MM.1S (cell line): ENCODE measurements around the gene TRPV5.

Source experiments
- DNase-seq: peaks from one replicate; pipeline ENCODE4 v3.0.0-alpha.2; 2015
- H2AFZ ChIP-seq: fragments of 300-600 bp; sonication (generic); 2 replicates; pipeline ENCODE4 v1.6.0; 2016; ENCODE audit warnings: antibody characterized with exemption, low read length
- H3F3A ChIP-seq: fragments of 300-600 bp; sonication (generic); 2 replicates; pipeline ENCODE4 v1.6.1; 2016; ENCODE audit warnings: mild to moderate bottlenecking, antibody characterized with exemption, low read length, moderate library complexity, mixed read lengths; ENCODE audit not compliant: insufficient read depth
- H3K27ac ChIP-seq: fragments of 300-600 bp; sonication (generic); 2 replicates; pipeline ENCODE4 v1.5.1; 2016; ENCODE audit warnings: mild to moderate bottlenecking, low read length
- H3K27me3 ChIP-seq: fragments of 300-600 bp; sonication (generic); replicated peaks from 2 replicates; pipeline ENCODE4 v1.6.0; 2016; ENCODE audit warnings: low read length; ENCODE audit not compliant: insufficient read depth
- H3K36me3 ChIP-seq: fragments of 300-600 bp; sonication (generic); replicated peaks from 2 replicates; pipeline ENCODE4 v1.6.1; 2016; ENCODE audit warnings: mild to moderate bottlenecking, low read length, mixed read lengths; ENCODE audit not compliant: insufficient read depth
- H3K4me1 ChIP-seq: fragments of 300-600 bp; sonication (generic); 2 replicates; pipeline ENCODE4 v1.6.1; 2016; ENCODE audit warnings: low read length, mixed read lengths
- H3K4me2 ChIP-seq: fragments of 300-600 bp; sonication (generic); 2 replicates; pipeline ENCODE4 v1.6.0; 2016; ENCODE audit warnings: low read depth, low read length
- H3K4me3 ChIP-seq: fragments of 300-600 bp; sonication (generic); 2 replicates; pipeline ENCODE4 v1.5.1; 2016; ENCODE audit warnings: low read length, mixed read lengths
- H3K79me2 ChIP-seq: fragments of 300-600 bp; sonication (generic); 2 replicates; pipeline ENCODE4 v1.6.1; 2016; ENCODE audit warnings: mixed run types, low read length, mixed read lengths
- H3K9ac ChIP-seq: fragments of 300-600 bp; sonication (generic); 2 replicates; pipeline ENCODE4 v1.6.1; 2016; ENCODE audit warnings: low read length, mixed read lengths
- H3K9me2 ChIP-seq: fragments of 300-600 bp; sonication (generic); replicated peaks from 2 replicates; pipeline ENCODE4 v1.6.1; 2016; ENCODE audit warnings: mild to moderate bottlenecking, low read length, mixed read lengths; ENCODE audit not compliant: insufficient read depth
- H3K9me3 ChIP-seq: fragments of 300-600 bp; sonication (generic); replicated peaks from 2 replicates; pipeline ENCODE4 v1.6.1; 2016; ENCODE audit warnings: mild to moderate bottlenecking, low read length, mixed read lengths; ENCODE audit not compliant: insufficient read depth
- H4K20me1 ChIP-seq: fragments of 300-600 bp; sonication (generic); 2 replicates; pipeline ENCODE4 v1.6.1; 2016; ENCODE audit warnings: mild to moderate bottlenecking, low read length, moderate library complexity, mixed read lengths; ENCODE audit not compliant: insufficient read depth
- CTCF ChIP-seq: fragments of 300-600 bp; sonication (generic); IDR thresholded peaks from 2 replicates; pipeline ENCODE4 v1.5.1; 2016; ENCODE audit warnings: antibody characterized with exemption, low read length, mixed read lengths
- EZH2 ChIP-seq: fragments of 300-600 bp; sonication (generic); optimal IDR thresholded peaks from 2 replicates; pipeline ENCODE3; 2017; ENCODE audit warnings: low read depth, mild to moderate bottlenecking, antibody characterized with exemption, low read length, mixed read lengths
- EZH2phosphoT487 ChIP-seq: fragments of 300-600 bp; sonication (generic); IDR thresholded peaks from 2 replicates; pipeline ENCODE4 v1.6.1; 2018; ENCODE audit warnings: antibody characterized with exemption, low read length

The TRPV5 gene

GRCh38 chr7:142960955-142961512, 27.5 kb upstream of the TRPV5 start:
- Histone ChIP-seq H3K27ac (no peak overlapping the region), H3K9me3 (no peaks in the 10 kb centered on the region), H3K9ac (no peak overlapping the region), H4K20me1 (no peaks in the 10 kb centered on the region), H3K27me3 (no peaks in the 10 kb centered on the region), H3K36me3 (no peaks in the 10 kb centered on the region), H3K4me2 (no peak overlapping the region), H3F3A (no peaks in the 10 kb centered on the region), H3K4me3 (no peak overlapping the region), H3K4me1 (peaks cover 9% of the 10 kb centered on the region), H3K79me2 (no peaks in the 10 kb centered on the region), H2AFZ (no peak overlapping the region), H3K9me2 (no peaks in the 10 kb centered on the region)
- TF ChIP-seq CTCF (peak; percentile 62), EZH2phosphoT487 (no peak)
- DNase-seq, result peak; percentile 13

- Histone ChIP-seq H3K4me3 (no peak overlapping the region), H3K9me2 (no peaks in the 10 kb centered on the region), H2AFZ (no peak overlapping the region), H4K20me1 (no peaks in the 10 kb centered on the region), H3K36me3 (no peaks in the 10 kb centered on the region), H3K27ac (no peak overlapping the region), H3K4me1 (peaks cover 15% of the 10 kb centered on the region), H3K27me3 (no peaks in the 10 kb centered on the region), H3K4me2 (no peak overlapping the region), H3K79me2 (no peaks in the 10 kb centered on the region), H3K9ac (no peak overlapping the region), H3F3A (no peaks in the 10 kb centered on the region), H3K9me3 (no peaks in the 10 kb centered on the region)
- no peak for DNase-seq
- no peak for TF ChIP-seq CTCF
- TF ChIP-seq EZH2phosphoT487, result no peak
- no peak for TF ChIP-seq EZH2
Measured at GRCh38 chr7:142959202-142959601, 25.7 kb upstream of the TRPV5 start.

- no peak for DNase-seq
- H3K9me2 ChIP-seq, result no peaks in the 10 kb centered on the region
- H2AFZ ChIP-seq, result 0 out of 2 replicates have a peak overlapping the region, but pooled peaks have one; percentile 3
- H3K9me3 ChIP-seq, result no peaks in the 10 kb centered on the region
- H3K4me1 ChIP-seq, result peaks cover 17% of the 10 kb centered on the region
- no peak overlapping the region for H3K4me3 ChIP-seq
- H3K36me3 ChIP-seq, result no peaks in the 10 kb centered on the region
- no peaks in the 10 kb centered on the region for H3K79me2 ChIP-seq
- H3K9ac ChIP-seq, result no peak overlapping the region
- no peaks in the 10 kb centered on the region for H3F3A ChIP-seq
- H3K4me2 ChIP-seq, result no peak overlapping the region
- no peak overlapping the region for H3K27ac ChIP-seq
- TF ChIP-seq EZH2 (no peak), EZH2phosphoT487 (no peak), CTCF (no peak)
- H4K20me1 ChIP-seq, result no peaks in the 10 kb centered on the region
- no peaks in the 10 kb centered on the region for H3K27me3 ChIP-seq
Measured at GRCh38 chr7:142957723-142958122, 24.2 kb upstream of the TRPV5 start.
